ENCODE results near the gene PRAF2. TPM values are rescaled to one million over a fixed set of nuclear protein-coding genes. Genes with fewer than 3 reads are reported as not detected.

The PRAF2 gene
- 2.6 and 17.8 TPM in 2 replicates for total RNA-seq (ENCODE audit: low replicate concordance)

GRCh38 chrX:49073601-49074575, at the start of gene PRAF2:
TSS of gene PRAF2 (minus strand) at chrX:49074002. CDS start at chrX:49073987, 15 bp downstream.
- peak within 1 kb of the TSS; percentile 76 for H3K4me3 ChIP-seq (ENCODE audit: low read depth, low read length)
- TF ChIP-seq CTCF (IDR thresholded peaks at IDR 0.05; ENCODE audit: insufficient read depth, low read length), result no peak
- DNase-seq (ENCODE audit: low read depth), result peak; percentile 90

- no peak for TF ChIP-seq CTCF (IDR thresholded peaks at IDR 0.05; ENCODE audit: insufficient read depth, low read length)
- no peak for DNase-seq (ENCODE audit: low read depth)
- peak overlapping the region; percentile 80 for H3K4me3 ChIP-seq (ENCODE audit: low read depth, low read length)
Measured at GRCh38 chrX:49122499-49122898, 48.7 kb upstream of the PRAF2 start.

- no peak for DNase-seq (ENCODE audit: low read depth)
- H3K4me3 ChIP-seq (ENCODE audit: low read depth, low read length), result no peak overlapping the region
- no peak for TF ChIP-seq CTCF (IDR thresholded peaks at IDR 0.05; ENCODE audit: insufficient read depth, low read length)
Measured at GRCh38 chrX:49120091-49120490, 46.3 kb upstream of the PRAF2 start.

- DNase-seq (ENCODE audit: low read depth), result no peak
- H3K4me3 ChIP-seq (ENCODE audit: low read depth, low read length), result no peak overlapping the region
- TF ChIP-seq CTCF (IDR thresholded peaks at IDR 0.05; ENCODE audit: insufficient read depth, low read length), result no peak
Measured at GRCh38 chrX:49117581-49117980, 43.8 kb upstream of the PRAF2 start.

GRCh38 chrX:49116716-49117115, 42.9 kb upstream of the PRAF2 start:
- no peak overlapping the region for H3K4me3 ChIP-seq (ENCODE audit: low read depth, low read length)
- no peak for DNase-seq (ENCODE audit: low read depth)
- no peak for TF ChIP-seq CTCF (IDR thresholded peaks at IDR 0.05; ENCODE audit: insufficient read depth, low read length)

GRCh38 chrX:49116076-49116475, 42.3 kb upstream of the PRAF2 start:
- no peak for TF ChIP-seq CTCF (IDR thresholded peaks at IDR 0.05; ENCODE audit: insufficient read depth, low read length)

More at GRCh38 chrX:49116076-49116475, 42.3 kb upstream of the PRAF2 start:
- no peak overlapping the region for H3K4me3 ChIP-seq (ENCODE audit: low read depth, low read length)
- no peak for DNase-seq (ENCODE audit: low read depth)
